ENCODE measurements around the gene AMBRA1.

DNA sequence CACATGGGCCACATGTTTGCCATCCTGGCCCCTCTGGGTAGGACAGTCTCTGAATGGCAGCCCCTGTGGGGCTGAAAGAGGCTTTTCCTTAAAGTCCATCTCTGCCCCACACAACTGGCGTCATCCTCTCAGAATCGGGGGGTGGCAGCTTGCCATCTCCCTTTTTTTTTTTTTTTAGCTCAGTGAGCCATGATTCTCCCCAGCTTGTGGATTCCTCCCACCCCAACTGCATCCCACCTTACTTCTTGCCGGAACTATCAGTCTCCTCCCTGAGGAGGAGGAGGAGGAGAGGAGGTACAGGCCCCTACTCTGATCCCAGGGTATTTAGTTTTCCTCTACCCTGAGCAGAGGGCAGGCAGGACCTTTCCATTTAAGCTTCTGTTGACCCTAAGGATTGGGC lies 243.1 kb downstream of the AMBRA1 start:
- TF ChIP-seq, protein P1, sequence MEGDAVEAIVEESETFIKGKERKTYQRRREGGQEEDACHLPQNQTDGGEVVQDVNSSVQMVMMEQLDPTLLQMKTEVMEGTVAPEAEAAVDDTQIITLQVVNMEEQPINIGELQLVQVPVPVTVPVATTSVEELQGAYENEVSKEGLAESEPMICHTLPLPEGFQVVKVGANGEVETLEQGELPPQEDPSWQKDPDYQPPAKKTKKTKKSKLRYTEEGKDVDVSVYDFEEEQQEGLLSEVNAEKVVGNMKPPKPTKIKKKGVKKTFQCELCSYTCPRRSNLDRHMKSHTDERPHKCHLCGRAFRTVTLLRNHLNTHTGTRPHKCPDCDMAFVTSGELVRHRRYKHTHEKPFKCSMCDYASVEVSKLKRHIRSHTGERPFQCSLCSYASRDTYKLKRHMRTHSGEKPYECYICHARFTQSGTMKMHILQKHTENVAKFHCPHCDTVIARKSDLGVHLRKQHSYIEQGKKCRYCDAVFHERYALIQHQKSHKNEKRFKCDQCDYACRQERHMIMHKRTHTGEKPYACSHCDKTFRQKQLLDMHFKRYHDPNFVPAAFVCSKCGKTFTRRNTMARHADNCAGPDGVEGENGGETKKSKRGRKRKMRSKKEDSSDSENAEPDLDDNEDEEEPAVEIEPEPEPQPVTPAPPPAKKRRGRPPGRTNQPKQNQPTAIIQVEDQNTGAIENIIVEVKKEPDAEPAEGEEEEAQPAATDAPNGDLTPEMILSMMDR (conservative IDR thresholded peaks at IDR 0.05; ENCODE audit: low read depth, low read length), result no peak
- TF ChIP-seq EZH2phosphoT487 (IDR thresholded peaks at IDR 0.05; ENCODE audit: borderline replicate concordance, low read length), result no peak
- TF ChIP-seq EZH2 (IDR thresholded peaks at IDR 0.05; ENCODE audit: low read length, unreplicated experiment), result no peak
